Endometrium (tissue), 2 donors: Measurements from ENCODE around the gene LRRC57.

Experiments
- FAIRE-seq: peaks from 2 replicates; lab custom pipeline; 2012; peaks lifted over from hg19 to GRCh38; lab: Jason Lieb, UNC
- donor health status: control.
- donor health status: control.

LRRC57 gene

DNA sequence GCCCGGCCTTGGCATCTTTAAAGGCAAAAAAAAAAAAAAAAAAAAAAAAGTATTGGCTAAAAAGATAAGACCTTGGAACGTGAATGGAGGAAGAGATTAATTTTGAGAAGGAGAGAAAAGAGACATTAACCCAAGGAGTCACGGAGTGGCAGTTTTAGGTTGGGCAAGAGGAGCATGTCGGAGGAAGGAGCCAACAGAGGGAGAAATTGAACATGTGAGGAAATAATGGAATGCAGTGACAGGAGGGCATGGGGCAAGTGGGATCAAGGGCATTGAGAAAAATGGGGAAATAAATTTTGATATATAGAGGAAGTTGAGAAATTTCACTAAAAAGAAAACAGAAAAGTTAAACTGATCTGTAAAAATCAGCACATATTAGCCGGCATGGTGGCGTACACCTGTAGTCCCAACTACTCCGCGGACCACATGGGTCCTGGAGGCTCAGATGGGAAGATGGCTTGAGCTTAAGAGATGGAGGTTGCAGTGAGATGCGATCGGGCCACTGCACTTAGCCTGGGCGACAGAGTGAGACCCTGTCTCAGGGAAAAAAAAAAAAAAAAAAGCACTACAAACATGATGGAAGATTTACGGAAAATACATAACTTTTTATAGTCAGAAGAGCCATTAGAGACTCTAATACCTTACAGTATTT is 1.3 kb upstream of the LRRC57 start:
- FAIRE-seq: no peak

- no peak for FAIRE-seq
These were observed 469 bp upstream of the LRRC57 start for GRCh38 chr15:42549032-42549491.

DNA sequence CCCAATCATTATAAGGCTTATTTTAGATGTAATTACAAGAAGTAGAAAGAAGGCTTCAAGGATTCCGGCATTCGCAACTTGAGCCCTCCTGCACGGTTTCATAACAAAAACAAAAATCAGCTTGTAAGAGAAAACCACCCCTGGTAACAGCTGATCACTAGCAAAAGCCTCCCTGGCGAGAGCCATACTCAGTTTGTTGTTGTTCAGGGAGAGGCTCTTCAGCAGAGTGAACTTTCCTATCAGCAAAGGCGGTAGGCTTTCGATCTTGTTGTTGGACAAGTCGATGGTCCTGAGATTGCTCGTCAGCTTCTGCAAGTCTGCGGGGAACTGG is 710 bp downstream of the LRRC57 start:
- no peak for FAIRE-seq

- no peak for FAIRE-seq
These were observed 3.6 kb downstream of the LRRC57 start for GRCh38 chr15:42544853-42545629.

DNA sequence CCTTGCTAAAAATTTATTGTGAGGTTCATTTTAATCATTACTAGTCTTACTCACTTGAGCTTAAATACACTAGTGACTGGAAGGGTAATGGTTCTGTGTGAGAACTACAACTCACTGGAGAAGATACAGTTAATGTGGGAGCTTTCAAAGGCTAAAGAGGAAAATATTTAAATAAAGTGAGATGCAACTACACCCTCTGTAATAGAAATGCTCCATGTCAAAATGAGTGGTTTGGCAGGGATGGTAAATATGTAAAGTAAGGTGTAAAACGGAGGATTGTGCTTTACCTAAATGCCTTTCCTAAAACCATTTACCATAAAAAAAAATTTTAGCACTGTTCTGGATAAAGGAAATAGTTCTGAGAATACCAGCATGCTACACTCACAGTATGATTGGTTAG is 15.3 kb downstream of the LRRC57 start:
- FAIRE-seq: no peak

DNA sequence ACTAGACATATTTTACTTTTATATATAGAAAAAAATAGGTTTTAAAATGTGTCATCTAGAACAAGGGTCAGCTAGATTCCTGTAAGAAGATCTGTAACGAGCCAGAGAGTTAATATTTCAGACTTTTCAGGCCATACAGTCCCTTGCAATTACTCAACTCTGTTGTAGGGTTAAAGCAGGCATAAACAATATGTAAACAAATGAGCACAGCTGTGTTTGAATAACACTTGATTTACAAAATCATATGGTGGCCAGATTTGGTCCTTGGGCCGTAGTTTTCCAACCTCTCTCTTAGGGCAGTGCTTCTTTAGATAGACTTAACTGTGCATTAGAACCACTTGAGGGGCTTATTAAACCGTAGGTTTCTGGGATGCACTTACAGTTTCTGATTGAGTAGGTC is 19.6 kb downstream of the LRRC57 start:
- FAIRE-seq: peak; percentile 79

GRCh38 chr15:42523331-42523730 is 25.3 kb downstream of the LRRC57 start:
- FAIRE-seq: no peak

GRCh38 chr15:42511007-42511391 is 37.6 kb downstream of the LRRC57 start:
- peak; percentile 4 for FAIRE-seq

- no peak for FAIRE-seq
These were observed 38.2 kb downstream of the LRRC57 start for GRCh38 chr15:42510258-42511006.

- FAIRE-seq: no peak
These were observed 40.3 kb downstream of the LRRC57 start for GRCh38 chr15:42508263-42508690.

- FAIRE-seq: no peak
These were observed 41.1 kb downstream of the LRRC57 start for GRCh38 chr15:42507514-42507913.

GRCh38 chr15:42504631-42505030 is 44.0 kb downstream of the LRRC57 start:
- FAIRE-seq: no peak

GRCh38 chr15:42503825-42504224 is 44.8 kb downstream of the LRRC57 start:
- no peak for FAIRE-seq

- FAIRE-seq: no peak
These were observed 46.1 kb downstream of the LRRC57 start for GRCh38 chr15:42502477-42502876.

DNA sequence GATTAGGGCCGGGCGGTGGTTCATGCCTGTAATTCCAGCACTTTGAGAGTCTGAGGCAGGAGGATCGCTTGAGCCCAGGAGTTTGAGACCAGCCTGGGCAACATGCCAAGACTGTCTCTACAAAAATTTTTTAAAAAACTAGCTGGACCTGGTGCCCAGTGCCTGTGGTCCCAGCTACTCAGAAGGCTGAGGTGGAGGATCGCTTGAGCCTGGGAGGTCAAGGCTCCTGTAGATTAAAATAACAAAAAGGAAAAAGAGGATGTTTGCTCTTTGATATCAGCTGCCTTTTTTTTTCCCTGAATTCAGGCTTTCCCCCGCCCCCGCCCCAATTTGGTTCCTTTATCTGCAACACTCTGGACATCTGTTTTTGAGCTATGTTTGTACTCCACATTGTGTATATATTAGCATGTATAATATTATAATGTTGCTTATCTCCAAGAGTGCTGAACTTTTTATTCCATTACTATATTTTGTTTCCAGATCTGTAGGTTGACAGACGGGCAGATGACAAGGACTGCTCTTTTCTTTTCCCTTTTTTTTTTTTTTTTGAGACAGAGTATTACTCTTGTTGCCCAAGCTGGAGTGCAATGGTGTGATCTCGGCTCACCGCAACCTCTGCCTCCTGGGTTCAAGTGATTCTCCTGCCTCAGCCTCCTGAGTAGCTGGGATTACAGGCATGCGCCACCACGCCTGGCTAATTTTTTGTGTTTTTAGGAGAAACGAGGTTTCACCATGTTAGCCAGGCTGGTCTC is 48.6 kb downstream of the LRRC57 start:
- no peak for FAIRE-seq

DNA sequence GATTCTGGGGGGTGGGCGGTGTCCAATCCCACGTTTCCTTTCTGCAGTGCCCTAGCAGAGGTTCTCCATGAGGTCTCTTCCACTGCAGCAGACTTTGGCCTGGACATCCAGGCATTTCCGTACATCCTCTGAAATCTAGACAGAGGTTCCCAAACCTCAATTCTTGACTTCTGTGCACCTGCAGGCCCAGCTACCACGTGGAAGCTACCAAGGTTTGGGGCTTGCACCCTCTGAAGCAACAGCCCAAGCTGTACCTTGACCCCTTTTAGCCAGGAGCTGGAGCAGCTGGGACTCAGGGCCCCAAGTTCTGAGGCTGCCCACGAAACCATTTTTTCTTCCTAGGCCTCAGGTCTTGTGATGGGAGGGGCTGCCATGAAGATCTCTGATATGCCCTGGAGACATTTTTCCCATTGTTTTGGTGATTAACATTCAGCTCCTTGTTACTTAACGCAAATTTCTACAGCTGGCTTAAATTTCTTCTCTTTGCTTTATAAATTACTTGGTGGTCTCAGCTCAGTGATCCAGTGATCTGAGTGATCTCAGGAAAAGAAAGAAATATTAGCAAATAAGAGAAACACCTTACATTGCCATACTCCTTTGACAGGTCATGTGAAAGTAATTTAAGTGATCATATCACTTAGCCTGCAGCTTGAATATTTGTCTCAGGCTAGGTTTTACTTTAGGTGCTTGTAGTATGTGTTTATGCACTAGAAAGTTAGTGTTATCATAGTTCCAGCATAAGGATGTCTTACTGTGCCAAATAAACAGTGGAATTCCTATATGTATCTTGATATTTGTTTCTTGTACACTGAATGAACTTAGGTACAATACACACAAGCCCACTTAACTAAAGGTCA is 50.2 kb downstream of the LRRC57 start:
- no peak for FAIRE-seq

- FAIRE-seq: peak; percentile 23
These were observed 53.0 kb downstream of the LRRC57 start, which contains the start of gene SNAP23 for GRCh38 chr15:42495361-42496212. TSS of gene SNAP23 (plus strand) at chr15:42495634. CDS start at chr15:42511847, 16,213 bp downstream.

DNA sequence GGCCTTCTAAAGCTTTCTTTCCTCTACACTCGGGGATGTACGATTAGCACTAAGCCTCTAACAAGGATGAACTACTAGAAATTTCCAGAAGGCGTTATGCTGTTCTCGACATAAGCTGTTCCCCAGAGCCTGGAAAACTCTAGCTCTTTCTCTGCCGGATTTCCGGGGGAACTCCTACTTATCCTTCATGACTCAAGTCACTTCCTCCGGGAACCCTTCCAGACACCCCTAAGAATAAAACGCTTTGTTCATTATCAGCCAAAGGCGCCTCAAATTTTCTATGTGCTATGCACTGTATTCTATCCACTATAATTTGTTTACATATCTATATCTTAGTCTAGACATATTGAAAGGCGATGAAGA is 53.6 kb downstream of the LRRC57 start:
- FAIRE-seq: no peak

GRCh38 chr15:42493679-42494078 is 54.9 kb downstream of the LRRC57 start:
- FAIRE-seq: no peak

DNA sequence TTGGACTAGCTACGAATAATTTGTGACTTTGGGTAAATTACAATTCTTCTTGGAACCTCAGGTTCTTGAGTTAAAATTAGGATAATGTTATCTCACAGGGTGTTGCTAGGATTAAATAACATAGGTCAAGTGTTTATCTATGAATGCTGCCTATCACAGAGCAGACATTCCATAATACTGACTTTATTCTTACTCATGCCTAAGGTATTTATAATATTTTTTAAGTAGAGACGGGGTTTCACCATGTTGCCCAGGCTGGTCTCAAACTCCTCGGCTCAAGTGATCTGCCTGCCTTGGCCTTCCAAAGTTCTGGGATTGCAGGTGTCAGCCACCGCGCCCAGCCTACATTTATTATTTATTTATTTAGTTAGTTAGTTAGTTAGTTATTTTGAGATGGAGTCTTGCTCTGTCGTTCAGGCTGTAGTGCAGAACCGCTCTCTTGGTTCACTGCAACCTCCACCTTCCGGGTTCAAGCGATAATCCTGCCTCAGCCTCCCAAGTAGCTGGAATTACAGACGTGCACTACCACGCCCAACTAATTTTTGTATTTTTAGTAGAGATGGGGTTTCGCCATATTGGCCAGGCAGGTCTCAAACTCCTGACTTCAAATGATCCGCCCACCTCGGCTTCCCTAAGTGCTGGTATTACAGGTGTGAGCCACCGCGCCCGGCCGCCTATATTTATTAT is 56.9 kb downstream of the LRRC57 start:
- no peak for FAIRE-seq
